ENCODE measurements around the gene PLA2G4E. TPM values are rescaled to one million over a fixed set of nuclear protein-coding genes. Genes with fewer than 3 reads are reported as not detected.

PLA2G4E gene
- total RNA-seq, 1 experiment from 2014 or later: not detected

- H3K9me3 ChIP-seq (replicated peaks): no peaks in the 10 kb centered on the region
- DNase-seq (ENCODE audit: low read depth in 1 of 2, low spot score in 2 of 2): no peak
- H3K27me3 ChIP-seq (replicated peaks): no peaks in the 10 kb centered on the region
- H3K4me1 ChIP-seq (replicated peaks): peaks cover 9% of the 10 kb centered on the region
- no peak overlapping the region for H3K27ac ChIP-seq
- H3K4me3 ChIP-seq: no peak overlapping the region
- peaks cover 8% of the 10 kb centered on the region; the same call in 1 of the 2 replicates for H3K36me3 ChIP-seq
Measured at GRCh38 chr15:41966920-41967465, 53.8 kb downstream of the PLA2G4E start.

DNA sequence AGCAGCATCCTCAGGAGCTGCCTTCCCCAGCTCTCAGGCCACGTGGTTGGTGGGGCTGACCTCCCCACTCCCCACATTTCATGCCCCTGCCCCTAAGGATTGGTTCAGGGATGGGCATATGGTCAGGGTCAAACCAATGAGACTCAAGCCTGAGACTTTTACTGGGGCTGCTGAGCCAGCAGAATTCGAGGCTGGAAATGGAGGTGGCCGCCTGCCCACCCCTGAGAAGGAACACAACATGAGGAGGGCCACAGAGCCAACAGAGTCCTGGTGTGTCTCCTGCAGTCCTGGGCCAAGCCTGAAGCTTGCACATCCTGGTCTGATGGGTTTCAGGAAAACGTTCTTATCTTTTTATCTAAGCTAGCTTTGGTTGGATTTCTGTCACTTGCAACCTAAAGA lies 54.4 kb downstream of the PLA2G4E start:
- Histone ChIP-seq H3K27ac (no peak overlapping the region), H3K4me3 (no peak overlapping the region), H3K36me3 (0 out of 2 replicates have a peak, but pooled peaks cover 7% of the 10 kb centered on the region), H3K9me3 (replicated peaks) (no peaks in the 10 kb centered on the region), H3K27me3 (replicated peaks) (no peaks in the 10 kb centered on the region), H3K4me1 (replicated peaks) (peaks cover 8% of the 10 kb centered on the region)
- peak in 1 of 2 experiments; percentile 23 for DNase-seq (ENCODE audit: low read depth in 1 of 2, low spot score in 2 of 2)

GRCh38 chr15:41965441-41966413 lies 55.1 kb downstream of the PLA2G4E start:
- DNase-seq (ENCODE audit: low read depth in 1 of 2, low spot score in 2 of 2): peak in 1 of 2 experiments; percentile 16

DNA sequence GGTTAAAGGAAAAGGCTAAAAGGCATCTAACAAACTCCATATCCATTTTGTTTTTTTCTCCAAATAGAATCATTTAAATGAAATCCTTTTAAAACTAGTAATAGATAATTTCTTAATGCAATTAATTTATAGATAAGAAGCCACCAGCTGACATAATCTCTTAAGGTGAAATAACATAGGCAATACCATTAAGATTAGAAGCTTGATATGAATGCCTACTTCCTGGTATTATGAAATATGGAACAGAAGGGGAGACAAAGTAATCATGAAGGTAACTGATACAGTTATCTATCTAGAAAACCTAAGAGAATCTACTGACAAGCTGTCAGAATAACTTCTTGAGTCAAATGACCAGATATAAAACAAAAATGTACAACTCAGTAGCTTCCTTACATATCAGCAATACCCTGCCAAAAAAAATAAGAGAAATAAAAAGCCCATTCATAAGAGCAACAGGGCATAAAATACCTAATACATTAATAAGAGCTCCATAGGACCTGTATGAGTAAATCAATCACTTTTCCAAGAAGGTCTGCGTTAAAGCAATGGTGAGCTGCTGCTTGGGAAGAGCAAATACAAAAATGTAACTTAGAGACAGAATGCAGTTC lies 59.1 kb downstream of the PLA2G4E start:
- Histone ChIP-seq H3K4me1 (replicated peaks) (0 out of 2 replicates have a peak, but pooled peaks cover 3% of the 10 kb centered on the region), H3K27ac (no peak overlapping the region), H3K36me3 (0 out of 2 replicates have a peak, but pooled peaks cover 8% of the 10 kb centered on the region), H3K27me3 (replicated peaks) (no peaks in the 10 kb centered on the region), H3K9me3 (replicated peaks) (no peaks in the 10 kb centered on the region), H3K4me3 (no peak overlapping the region)
- no peak for DNase-seq (ENCODE audit: low read depth in 1 of 2, low spot score in 2 of 2)

More at GRCh38 chr15:41965441-41966413, 55.1 kb downstream of the PLA2G4E start:
- peaks cover 4% of the 10 kb centered on the region for H3K4me1 ChIP-seq (replicated peaks)
- H3K27ac ChIP-seq: no peak overlapping the region
- H3K4me3 ChIP-seq: no peak overlapping the region
- H3K36me3 ChIP-seq: 0 out of 2 replicates have a peak, but pooled peaks cover 7% of the 10 kb centered on the region
- no peaks in the 10 kb centered on the region for H3K9me3 ChIP-seq (replicated peaks)
- H3K27me3 ChIP-seq (replicated peaks): no peaks in the 10 kb centered on the region

DNA sequence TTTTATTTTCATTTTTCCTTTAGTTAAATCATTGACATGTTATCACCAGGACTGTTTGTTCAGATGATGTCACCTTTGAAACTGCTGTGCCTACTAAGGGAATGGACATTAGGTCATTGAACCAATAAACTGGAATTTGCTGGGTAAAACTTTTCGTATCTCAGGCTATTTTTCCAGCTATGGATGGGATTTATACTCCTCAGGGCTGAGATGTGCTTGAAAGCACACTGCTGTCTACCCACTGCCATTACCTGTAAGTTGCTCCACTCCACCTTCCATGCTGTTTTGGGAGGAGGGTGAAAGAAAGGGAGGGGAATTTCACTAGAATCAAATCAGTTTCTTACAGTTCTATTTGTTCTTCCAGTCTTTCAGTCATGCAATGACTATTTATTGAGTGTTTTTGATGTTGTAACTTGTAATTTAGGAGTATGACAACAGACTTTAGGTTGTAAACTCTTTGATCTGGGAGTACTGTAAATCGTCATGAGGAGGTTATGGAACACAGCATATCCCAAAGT lies 59.8 kb downstream of the PLA2G4E start:
- 0 out of 2 replicates have a peak, but pooled peaks cover 3% of the 10 kb centered on the region for H3K4me1 ChIP-seq (replicated peaks)
- no peaks in the 10 kb centered on the region for H3K9me3 ChIP-seq (replicated peaks)
- DNase-seq (ENCODE audit: low read depth in 1 of 2, low spot score in 2 of 2): no peak
- no peaks in the 10 kb centered on the region for H3K27me3 ChIP-seq (replicated peaks)
- H3K4me3 ChIP-seq: no peak overlapping the region
- peaks cover 8% of the 10 kb centered on the region; the same call in 1 of the 2 replicates for H3K36me3 ChIP-seq
- no peak overlapping the region for H3K27ac ChIP-seq

GRCh38 chr15:41958002-41958420 lies 62.8 kb downstream of the PLA2G4E start:
- DNase-seq (ENCODE audit: low read depth in 1 of 2, low spot score in 2 of 2): peak in 1 of 2 experiments; percentile 30
- H3K9me3 ChIP-seq (replicated peaks): no peaks in the 10 kb centered on the region
- no peak overlapping the region for H3K27ac ChIP-seq
- H3K27me3 ChIP-seq (replicated peaks): no peaks in the 10 kb centered on the region
- H3K4me1 ChIP-seq (replicated peaks): 0 out of 2 replicates have a peak, but pooled peaks cover 3% of the 10 kb centered on the region
- peaks cover 10% of the 10 kb centered on the region; the same call in 1 of the 2 replicates for H3K36me3 ChIP-seq
- H3K4me3 ChIP-seq: no peak overlapping the region

DNA sequence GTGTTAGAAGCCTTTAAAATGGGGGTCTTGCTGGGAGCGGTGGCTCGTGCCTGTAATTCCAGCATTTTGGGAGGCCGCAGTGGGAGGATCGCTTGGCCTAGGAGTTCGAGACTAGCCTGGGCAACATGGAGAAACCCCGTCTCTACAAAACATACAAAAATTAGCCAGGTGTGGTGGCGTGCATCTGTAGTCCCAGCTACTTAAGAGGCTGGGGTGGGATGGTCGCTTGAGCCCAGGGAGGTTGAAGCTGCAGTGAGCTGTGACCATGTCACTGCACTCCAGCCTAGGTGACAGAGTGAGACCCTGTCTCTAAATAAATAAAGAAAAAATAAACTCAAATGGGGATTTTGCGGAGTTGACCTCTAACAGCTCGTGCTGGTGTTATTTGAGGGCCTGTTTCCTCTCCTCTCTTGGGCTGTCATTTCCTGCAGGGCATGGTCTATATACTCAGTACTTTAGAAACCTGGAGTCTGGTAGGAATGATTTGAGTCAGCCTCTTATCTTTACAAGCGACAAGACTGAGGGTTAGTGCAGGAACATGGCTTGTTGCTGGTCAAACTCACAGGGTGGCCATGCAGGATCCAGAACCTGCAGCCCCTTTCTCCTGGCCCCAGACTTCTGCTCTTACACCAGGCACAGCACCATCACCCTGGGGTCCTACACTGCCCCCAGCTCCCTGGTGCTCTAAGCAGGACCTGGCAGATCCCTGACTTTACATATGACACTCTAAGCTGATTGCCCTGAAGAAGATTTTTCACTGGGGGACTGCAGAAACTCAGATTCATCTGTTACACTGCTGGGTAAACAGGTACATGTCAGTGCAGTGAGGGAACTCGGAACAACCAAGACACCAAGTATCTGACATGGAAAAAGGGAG lies 63.6 kb downstream of the PLA2G4E start:
- Histone ChIP-seq H3K27ac (no peak overlapping the region), H3K27me3 (replicated peaks) (no peaks in the 10 kb centered on the region), H3K9me3 (replicated peaks) (no peaks in the 10 kb centered on the region), H3K4me1 (replicated peaks) (0 out of 2 replicates have a peak, but pooled peaks cover 3% of the 10 kb centered on the region), H3K36me3 (peaks cover 15% of the 10 kb centered on the region), H3K4me3 (no peak overlapping the region)
- peak in 1 of 2 experiments; percentile 21 for DNase-seq (ENCODE audit: low read depth in 1 of 2, low spot score in 2 of 2)

GRCh38 chr15:41955807-41956525 lies 64.9 kb downstream of the PLA2G4E start:
- no peaks in the 10 kb centered on the region for H3K27me3 ChIP-seq (replicated peaks)
- no peaks in the 10 kb centered on the region for H3K9me3 ChIP-seq (replicated peaks)
- DNase-seq (ENCODE audit: low read depth in 1 of 2, low spot score in 2 of 2): peak in 1 of 2 experiments; percentile 33
- H3K4me1 ChIP-seq (replicated peaks): peaks cover 3% of the 10 kb centered on the region
- no peak overlapping the region for H3K4me3 ChIP-seq
- peaks cover 23% of the 10 kb centered on the region for H3K36me3 ChIP-seq
- H3K27ac ChIP-seq: no peak overlapping the region

GRCh38 chr15:41955100-41955499 lies 65.7 kb downstream of the PLA2G4E start:
- no peak overlapping the region for H3K4me3 ChIP-seq
- H3K9me3 ChIP-seq (replicated peaks): no peaks in the 10 kb centered on the region
- H3K36me3 ChIP-seq: peaks cover 31% of the 10 kb centered on the region
- no peaks in the 10 kb centered on the region for H3K27me3 ChIP-seq (replicated peaks)
- peaks cover 11% of the 10 kb centered on the region for H3K4me1 ChIP-seq (replicated peaks)
- DNase-seq (ENCODE audit: low read depth in 1 of 2, low spot score in 2 of 2): no peak
- H3K27ac ChIP-seq: no peak overlapping the region

DNA sequence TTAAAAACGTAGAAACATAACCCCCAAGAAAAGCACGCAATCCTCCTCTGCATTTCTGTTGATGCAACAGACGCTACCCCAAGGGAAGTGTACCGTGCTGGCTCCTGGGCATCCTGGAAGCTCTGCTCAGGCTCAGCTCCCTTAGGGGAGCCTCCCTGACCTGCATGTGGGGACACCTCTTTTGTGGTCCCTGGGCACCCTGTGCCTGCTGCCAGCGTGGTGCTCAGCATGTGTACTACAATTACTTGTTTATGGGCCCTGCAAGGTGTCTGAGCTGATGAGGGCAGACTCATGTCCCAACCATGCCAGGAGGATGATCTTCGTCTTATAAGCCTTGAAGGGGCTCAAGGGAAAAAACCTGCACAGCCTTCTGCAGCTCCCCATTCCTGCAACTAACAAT lies 66.8 kb downstream of the PLA2G4E start:
- H3K4me3 ChIP-seq: no peak overlapping the region
- no peaks in the 10 kb centered on the region for H3K9me3 ChIP-seq (replicated peaks)
- H3K4me1 ChIP-seq (replicated peaks): peaks cover 21% of the 10 kb centered on the region
- peaks cover 31% of the 10 kb centered on the region for H3K36me3 ChIP-seq
- peak in 1 of 2 experiments; percentile 29 for DNase-seq (ENCODE audit: low read depth in 1 of 2, low spot score in 2 of 2)
- H3K27me3 ChIP-seq (replicated peaks): no peaks in the 10 kb centered on the region
- H3K27ac ChIP-seq: no peak overlapping the region

DNA sequence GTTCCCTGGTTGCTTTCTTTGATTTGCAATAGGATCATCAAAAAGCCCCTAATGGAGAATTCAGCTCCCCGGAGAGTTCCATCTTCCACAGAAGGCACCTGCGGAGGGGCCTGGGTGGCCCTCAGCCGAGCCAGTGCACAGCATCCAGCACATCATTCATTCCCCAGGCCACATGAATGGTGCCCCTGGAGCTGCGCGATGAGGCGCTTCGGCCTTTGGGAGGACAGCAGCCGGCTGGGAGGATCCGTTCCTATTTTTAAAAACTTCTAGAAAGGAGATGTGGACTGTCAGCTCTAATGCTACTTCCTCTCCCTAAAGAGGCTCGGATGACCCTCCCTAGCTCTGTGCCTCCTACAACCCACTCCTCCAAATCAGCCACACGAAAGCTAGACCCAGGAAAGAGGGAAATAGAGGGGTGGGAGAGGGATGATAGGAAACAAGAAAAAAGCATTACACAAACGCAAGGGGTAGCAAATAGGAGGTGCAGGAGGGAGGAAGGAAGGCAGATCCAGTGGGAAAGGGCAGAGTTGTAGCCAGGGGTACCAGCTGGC lies 68.8 kb downstream of the PLA2G4E start:
- H3K36me3 ChIP-seq: peaks cover 31% of the 10 kb centered on the region
- H3K4me3 ChIP-seq: no peak overlapping the region
- no peaks in the 10 kb centered on the region for H3K9me3 ChIP-seq (replicated peaks)
- DNase-seq (ENCODE audit: low read depth in 1 of 2, low spot score in 2 of 2): no peak
- H3K27me3 ChIP-seq (replicated peaks): no peaks in the 10 kb centered on the region
- H3K27ac ChIP-seq: no peak overlapping the region
- peaks cover 37% of the 10 kb centered on the region for H3K4me1 ChIP-seq (replicated peaks)

- no peaks in the 10 kb centered on the region for H3K9me3 ChIP-seq (replicated peaks)
- no peaks in the 10 kb centered on the region for H3K27me3 ChIP-seq (replicated peaks)
- H3K4me1 ChIP-seq (replicated peaks): peaks cover 42% of the 10 kb centered on the region
- DNase-seq (ENCODE audit: low read depth in 1 of 2, low spot score in 2 of 2): no peak
- no peak overlapping the region for H3K4me3 ChIP-seq
- peaks cover 31% of the 10 kb centered on the region for H3K36me3 ChIP-seq
- no peak overlapping the region for H3K27ac ChIP-seq
Measured at GRCh38 chr15:41951571-41951970, 69.3 kb downstream of the PLA2G4E start.
